HCT116 (cell line): ENCODE results near the gene FGGY.

Source experiments
- ATF3 ChIP-seq: IDR thresholded peaks from 2 replicates; pipeline ENCODE4 v1.6.1; 2012
- CBX3 ChIP-seq: IDR thresholded peaks from 2 replicates; pipeline ENCODE4 v1.6.1; 2012; ENCODE audit warnings: low read depth
- EZH2 ChIP-seq: fragments of 200-600 bp; sonication (generic); IDR thresholded peaks from 2 replicates; pipeline ENCODE4 v1.6.1; 2017; ENCODE audit warnings: antibody characterized with exemption, mixed run types
- FOSL1 ChIP-seq: IDR thresholded peaks from 2 replicates; pipeline ENCODE4 v1.6.1; 2012; ENCODE audit warnings: low read depth
- MAX ChIP-seq: IDR thresholded peaks from 2 replicates; pipeline ENCODE4 v1.6.1; 2012
- POLR2A ChIP-seq: IDR thresholded peaks from 2 replicates; pipeline ENCODE4 v1.7.0; 2011; ENCODE audit warnings: borderline replicate concordance; ENCODE audit not compliant: insufficient read depth, insufficient read length; ENCODE audit errors: extremely low read depth
- POLR2AphosphoS5 ChIP-seq: IDR thresholded peaks from 2 replicates; pipeline ENCODE4 v1.6.1; 2011; ENCODE audit warnings: mild to moderate bottlenecking, low read depth, low read length, moderate library complexity
- RAD21 ChIP-seq: IDR thresholded peaks from 2 replicates; pipeline ENCODE4 v1.6.1; 2012; ENCODE audit warnings: low read depth, mild to moderate bottlenecking
- SIN3A ChIP-seq: IDR thresholded peaks from 2 replicates; pipeline ENCODE4 v1.6.1; 2012; ENCODE audit warnings: low read depth
- YY1 ChIP-seq: IDR thresholded peaks from 2 replicates; pipeline ENCODE4 v1.6.1; 2011; ENCODE audit warnings: low read length, low read depth, moderate library complexity, mild to moderate bottlenecking; ENCODE audit not compliant: insufficient replicate concordance; ENCODE audit errors: extremely low read depth
- TF ChIP-seq, protein P1 (sequence below), 3 experiments: fragments of 200-600 bp in 1 of 3; sonication (generic) in 1 of 3; IDR thresholded peaks in 2 of 3; conservative IDR thresholded peaks in 1 of 3; 2 replicates each; pipeline ENCODE4 v1.5.1; 2012 to 2017; ENCODE audit warnings: low read depth in 2 of 3, low read length in 2 of 3, antibody characterized with exemption in 1 of 3, borderline replicate concordance in 1 of 3, control low read depth in 1 of 3, mild to moderate bottlenecking in 1 of 3, mixed read lengths in 1 of 3, mixed run types in 1 of 3, moderate library complexity in 1 of 3; ENCODE audit not compliant: insufficient read depth in 1 of 3
- TF ChIP-seq, protein P2 (sequence below): IDR thresholded peaks from 2 replicates; pipeline ENCODE4 v1.6.1; 2012; ENCODE audit warnings: low read depth

DNA sequence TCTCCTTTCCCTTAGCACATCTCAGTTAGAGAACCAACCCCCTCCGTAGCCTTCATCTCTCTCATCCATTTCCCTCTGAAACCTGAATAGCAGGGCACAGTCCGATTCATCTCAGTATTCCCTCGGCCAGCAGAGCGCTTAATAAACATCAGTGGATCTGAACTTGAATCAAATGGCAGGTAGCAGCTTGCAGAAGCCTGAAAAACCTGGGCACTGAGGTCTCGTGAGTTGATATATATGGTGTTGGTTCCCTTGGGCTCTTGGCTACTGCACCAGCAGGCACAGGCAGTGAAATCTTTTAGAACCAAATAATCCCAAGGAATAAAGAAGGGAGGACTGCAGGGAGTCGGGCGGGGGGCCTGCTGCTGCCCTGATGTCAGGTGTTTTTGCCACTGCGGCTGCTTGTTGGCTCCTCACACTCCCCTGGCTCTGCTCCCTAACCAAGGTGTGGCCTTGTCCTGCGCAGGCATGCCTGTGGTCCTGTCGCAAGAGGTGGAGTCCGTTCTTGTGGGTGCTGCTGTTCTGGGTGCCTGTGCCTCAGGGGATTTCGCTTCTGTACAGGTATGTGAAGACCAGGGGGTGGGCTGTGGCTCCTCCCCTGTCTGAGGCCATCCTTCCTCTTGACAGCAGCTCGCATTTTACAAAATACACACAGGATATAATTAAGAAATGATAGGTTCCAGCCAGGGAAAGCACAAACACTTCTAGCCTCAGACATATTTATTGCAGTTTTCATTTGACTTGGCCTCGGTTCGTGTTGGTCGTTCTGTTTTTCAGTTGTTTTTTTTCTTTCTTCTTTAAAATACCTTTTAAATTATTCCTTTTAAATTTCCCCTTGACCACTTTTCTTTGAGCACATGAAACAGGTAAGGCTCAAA, 376.9 kb downstream of the FGGY start:
- TF ChIP-seq MAX (no peak), RAD21 (no peak), FOSL1 (no peak), POLR2AphosphoS5 (no peak), POLR2A (no peak), ATF3 (no peak), CBX3 (no peak), EZH2 (no peak), SIN3A (no peak), YY1 (no peak)
- TF ChIP-seq, protein P1, sequence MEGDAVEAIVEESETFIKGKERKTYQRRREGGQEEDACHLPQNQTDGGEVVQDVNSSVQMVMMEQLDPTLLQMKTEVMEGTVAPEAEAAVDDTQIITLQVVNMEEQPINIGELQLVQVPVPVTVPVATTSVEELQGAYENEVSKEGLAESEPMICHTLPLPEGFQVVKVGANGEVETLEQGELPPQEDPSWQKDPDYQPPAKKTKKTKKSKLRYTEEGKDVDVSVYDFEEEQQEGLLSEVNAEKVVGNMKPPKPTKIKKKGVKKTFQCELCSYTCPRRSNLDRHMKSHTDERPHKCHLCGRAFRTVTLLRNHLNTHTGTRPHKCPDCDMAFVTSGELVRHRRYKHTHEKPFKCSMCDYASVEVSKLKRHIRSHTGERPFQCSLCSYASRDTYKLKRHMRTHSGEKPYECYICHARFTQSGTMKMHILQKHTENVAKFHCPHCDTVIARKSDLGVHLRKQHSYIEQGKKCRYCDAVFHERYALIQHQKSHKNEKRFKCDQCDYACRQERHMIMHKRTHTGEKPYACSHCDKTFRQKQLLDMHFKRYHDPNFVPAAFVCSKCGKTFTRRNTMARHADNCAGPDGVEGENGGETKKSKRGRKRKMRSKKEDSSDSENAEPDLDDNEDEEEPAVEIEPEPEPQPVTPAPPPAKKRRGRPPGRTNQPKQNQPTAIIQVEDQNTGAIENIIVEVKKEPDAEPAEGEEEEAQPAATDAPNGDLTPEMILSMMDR (IDR thresholded peaks at IDR 0.05 in 2 of 3, conservative IDR thresholded peaks at IDR 0.05 in 1 of 3; ENCODE audit: borderline replicate concordance in 1 of 3, insufficient read depth in 1 of 3, low read depth in 2 of 3, low read length in 2 of 3), result no peak
- TF ChIP-seq, protein P2, sequence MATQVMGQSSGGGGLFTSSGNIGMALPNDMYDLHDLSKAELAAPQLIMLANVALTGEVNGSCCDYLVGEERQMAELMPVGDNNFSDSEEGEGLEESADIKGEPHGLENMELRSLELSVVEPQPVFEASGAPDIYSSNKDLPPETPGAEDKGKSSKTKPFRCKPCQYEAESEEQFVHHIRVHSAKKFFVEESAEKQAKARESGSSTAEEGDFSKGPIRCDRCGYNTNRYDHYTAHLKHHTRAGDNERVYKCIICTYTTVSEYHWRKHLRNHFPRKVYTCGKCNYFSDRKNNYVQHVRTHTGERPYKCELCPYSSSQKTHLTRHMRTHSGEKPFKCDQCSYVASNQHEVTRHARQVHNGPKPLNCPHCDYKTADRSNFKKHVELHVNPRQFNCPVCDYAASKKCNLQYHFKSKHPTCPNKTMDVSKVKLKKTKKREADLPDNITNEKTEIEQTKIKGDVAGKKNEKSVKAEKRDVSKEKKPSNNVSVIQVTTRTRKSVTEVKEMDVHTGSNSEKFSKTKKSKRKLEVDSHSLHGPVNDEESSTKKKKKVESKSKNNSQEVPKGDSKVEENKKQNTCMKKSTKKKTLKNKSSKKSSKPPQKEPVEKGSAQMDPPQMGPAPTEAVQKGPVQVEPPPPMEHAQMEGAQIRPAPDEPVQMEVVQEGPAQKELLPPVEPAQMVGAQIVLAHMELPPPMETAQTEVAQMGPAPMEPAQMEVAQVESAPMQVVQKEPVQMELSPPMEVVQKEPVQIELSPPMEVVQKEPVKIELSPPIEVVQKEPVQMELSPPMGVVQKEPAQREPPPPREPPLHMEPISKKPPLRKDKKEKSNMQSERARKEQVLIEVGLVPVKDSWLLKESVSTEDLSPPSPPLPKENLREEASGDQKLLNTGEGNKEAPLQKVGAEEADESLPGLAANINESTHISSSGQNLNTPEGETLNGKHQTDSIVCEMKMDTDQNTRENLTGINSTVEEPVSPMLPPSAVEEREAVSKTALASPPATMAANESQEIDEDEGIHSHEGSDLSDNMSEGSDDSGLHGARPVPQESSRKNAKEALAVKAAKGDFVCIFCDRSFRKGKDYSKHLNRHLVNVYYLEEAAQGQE, result no peak
